ENCODE measurements around the gene CYP1B1.

DNA sequence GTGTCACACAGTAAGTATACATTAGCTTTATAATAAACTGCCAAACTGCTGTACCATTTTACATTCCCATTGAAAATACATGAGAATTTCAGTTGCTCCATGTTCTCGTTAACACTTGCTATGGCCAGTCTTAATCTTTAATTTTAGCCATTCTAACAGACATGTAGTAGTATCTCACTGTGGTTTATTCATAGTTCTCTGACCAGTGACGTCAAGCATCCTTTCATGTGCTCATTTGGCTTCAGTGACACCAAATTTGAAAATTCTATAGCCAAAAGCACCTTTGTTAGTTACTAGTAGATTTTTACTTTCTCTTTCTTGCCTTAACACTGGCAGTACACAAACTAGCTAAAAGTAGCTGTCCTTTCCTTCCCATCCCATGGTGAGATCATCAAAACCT, 43.0 kb downstream of the CYP1B1 start:
- TF ChIP-seq, protein P1, sequence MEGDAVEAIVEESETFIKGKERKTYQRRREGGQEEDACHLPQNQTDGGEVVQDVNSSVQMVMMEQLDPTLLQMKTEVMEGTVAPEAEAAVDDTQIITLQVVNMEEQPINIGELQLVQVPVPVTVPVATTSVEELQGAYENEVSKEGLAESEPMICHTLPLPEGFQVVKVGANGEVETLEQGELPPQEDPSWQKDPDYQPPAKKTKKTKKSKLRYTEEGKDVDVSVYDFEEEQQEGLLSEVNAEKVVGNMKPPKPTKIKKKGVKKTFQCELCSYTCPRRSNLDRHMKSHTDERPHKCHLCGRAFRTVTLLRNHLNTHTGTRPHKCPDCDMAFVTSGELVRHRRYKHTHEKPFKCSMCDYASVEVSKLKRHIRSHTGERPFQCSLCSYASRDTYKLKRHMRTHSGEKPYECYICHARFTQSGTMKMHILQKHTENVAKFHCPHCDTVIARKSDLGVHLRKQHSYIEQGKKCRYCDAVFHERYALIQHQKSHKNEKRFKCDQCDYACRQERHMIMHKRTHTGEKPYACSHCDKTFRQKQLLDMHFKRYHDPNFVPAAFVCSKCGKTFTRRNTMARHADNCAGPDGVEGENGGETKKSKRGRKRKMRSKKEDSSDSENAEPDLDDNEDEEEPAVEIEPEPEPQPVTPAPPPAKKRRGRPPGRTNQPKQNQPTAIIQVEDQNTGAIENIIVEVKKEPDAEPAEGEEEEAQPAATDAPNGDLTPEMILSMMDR (conservative IDR thresholded peaks at IDR 0.05 in 1 of 2, IDR thresholded peaks at IDR 0.05 in 1 of 2; ENCODE audit: low read depth in 1 of 2, low read length in 2 of 2), result no peak
- TF ChIP-seq EZH2 (IDR thresholded peaks at IDR 0.05; ENCODE audit: low read length, missing control alignments), result no peak
